Brain microvascular endothelial cell (primary cell): Measurements from ENCODE around the gene KMT5C.

Source experiments
- DNase-seq: peaks from one replicate; pipeline ENCODE4 v3.0.0-alpha.2; 2020
- H3K27ac ChIP-seq: fragments of 250-450 bp; sonication (Bioruptor Pico); 2 replicates; pipeline ENCODE4 v1.5.1; 2020; ENCODE audit warnings: mild to moderate bottlenecking, moderate library complexity
- H3K27me3 ChIP-seq: fragments of 250-450 bp; sonication (Bioruptor Pico); replicated peaks from 2 replicates; pipeline ENCODE4 v1.5.1; 2020; ENCODE audit warnings: mild to moderate bottlenecking
- H3K36me3 ChIP-seq: fragments of 250-450 bp; sonication (Bioruptor Pico); replicated peaks from 2 replicates; pipeline ENCODE4 v1.5.1; 2020; ENCODE audit warnings: mild to moderate bottlenecking
- H3K4me3 ChIP-seq: 2 replicates; pipeline ENCODE4 v1.5.1; 2011; ENCODE audit warnings: low read depth, mild to moderate bottlenecking, control low read depth, low read length, moderate library complexity
- CTCF ChIP-seq: IDR thresholded peaks from 2 replicates; pipeline ENCODE4 v1.5.1; 2011; ENCODE audit warnings: low read depth, mild to moderate bottlenecking, moderate library complexity, low read length, control low read depth, inconsistent platforms; ENCODE audit errors: missing control alignments
- in situ Hi-C: cut with HindIII; loops from 2 replicates; pipeline ENCODE4 v1.10.0; 2017; ENCODE audit warnings: low sequenced_read_pairs, low pct_ligation_motif_present

KMT5C gene

GRCh38 chr19:55339105-55339888 is at the start of gene KMT5C:
Gene KMT5C, plus strand, starts transcription at chr19:55339876. Its CDS starts 2,061 bp downstream, at chr19:55341937.
- in situ Hi-C loops, result no loop called here
- no peaks in the 10 kb centered on the region for H3K36me3 ChIP-seq
- peak; percentile 50 for TF ChIP-seq CTCF

GRCh38 chr19:55297267-55297666 is 42.4 kb upstream of the KMT5C start:
- Histone ChIP-seq H3K27me3 (no peaks in the 10 kb centered on the region), H3K4me3 (no peak overlapping the region), H3K27ac (no peak overlapping the region), H3K36me3 (peaks cover 11% of the 10 kb centered on the region)
- no peak for DNase-seq
- TF ChIP-seq CTCF, result no peak
- in situ Hi-C loops, result no loop called here

More at GRCh38 chr19:55339105-55339888, at the start of gene KMT5C:
- no peaks in the 10 kb centered on the region for H3K27me3 ChIP-seq
- peak; percentile 100 for DNase-seq
- H3K27ac ChIP-seq, result peak within 1 kb of the TSS; percentile 93
- H3K4me3 ChIP-seq, result peak within 1 kb of the TSS; percentile 69

GRCh38 chr19:55299991-55300390 is 39.7 kb upstream of the KMT5C start:
- Histone ChIP-seq H3K4me3 (no peak overlapping the region), H3K27me3 (no peaks in the 10 kb centered on the region), H3K27ac (no peak overlapping the region), H3K36me3 (peaks cover 3% of the 10 kb centered on the region)
- no peak for DNase-seq
- in situ Hi-C loops, result no loop called here
- no peak for TF ChIP-seq CTCF

GRCh38 chr19:55300886-55301458 is 38.7 kb upstream of the KMT5C start:
- TF ChIP-seq CTCF, result no peak
- no peaks in the 10 kb centered on the region for H3K27me3 ChIP-seq
- H3K4me3 ChIP-seq, result no peak overlapping the region
- DNase-seq, result no peak
- no peak overlapping the region for H3K27ac ChIP-seq
- in situ Hi-C loops, result no loop called here
- no peaks in the 10 kb centered on the region for H3K36me3 ChIP-seq

GRCh38 chr19:55301459-55302317 is 38.0 kb upstream of the KMT5C start:
- TF ChIP-seq CTCF, result peak; percentile 89
- peak; percentile 67 for DNase-seq
- H3K27me3 ChIP-seq, result no peaks in the 10 kb centered on the region
- peak overlapping the region; percentile 55 for H3K4me3 ChIP-seq
- in situ Hi-C loops, result no loop called here
- H3K36me3 ChIP-seq, result peaks cover 4% of the 10 kb centered on the region
- no peak overlapping the region for H3K27ac ChIP-seq
